ENCODE results near the gene TACR1.

DNA sequence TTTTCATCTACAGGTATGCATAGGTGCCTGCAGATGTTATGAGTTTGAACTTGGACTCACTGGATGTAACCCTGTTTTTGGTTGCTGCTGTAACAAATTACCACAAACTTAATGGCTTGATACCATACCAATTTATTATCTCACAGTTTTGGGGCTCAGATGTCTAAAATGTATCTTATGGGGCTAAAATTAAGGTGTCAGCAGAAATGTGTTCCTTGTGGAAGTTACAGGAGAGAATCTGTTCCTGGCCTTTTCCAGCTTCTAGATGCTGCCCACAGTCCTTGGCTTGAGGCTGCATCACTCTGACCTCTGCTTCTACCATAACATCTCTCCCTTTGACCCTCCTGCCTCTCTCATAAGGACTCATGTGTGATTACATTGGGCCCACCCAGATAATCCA is 193.3 kb downstream of the TACR1 start:
- TF ChIP-seq RAD21 (IDR thresholded peaks at IDR 0.05; ENCODE audit: low read depth) (no peak), ZBTB7A (IDR thresholded peaks at IDR 0.05; ENCODE audit: low read depth) (no peak)
